Measurements from ENCODE around the gene SCOC. TPM values are rescaled to one million over a fixed set of nuclear protein-coding genes. Genes with fewer than 3 reads are reported as not detected.

The SCOC gene
- total RNA-seq, 2 experiments from 2014 or later, result 8.0 to 16.2 TPM

GRCh38 chr4:140349816-140350215, 23.6 kb upstream of the SCOC start:
- ChIA-PET POLR2A (no interaction called here), CTCF (ENCODE audit: unreplicated experiment) (no interaction called here)
- no peaks in the 10 kb centered on the region for H4K20me1 ChIP-seq (ENCODE audit: insufficient read depth, low read length)
- DNase-seq (ENCODE audit: low spot score), result no peak
- intact Hi-C loops (cut with micrococcal nuclease; ENCODE audit: unreplicated experiment), result no loop called here
- no peaks in the 10 kb centered on the region for H3K9me2 ChIP-seq (ENCODE audit: insufficient read depth, low read length)
- H3K27ac ChIP-seq (ENCODE audit: low read depth, low read length, poor library complexity, severe bottlenecking), result no peak overlapping the region
- H2AFZ ChIP-seq (ENCODE audit: low read length), result no peak overlapping the region
- H3K79me2 ChIP-seq (ENCODE audit: insufficient read depth, low read depth, low read length), result no peaks in the 10 kb centered on the region
- BruUV-seq (replicated peaks), result no TSS peak
- H3K4me1 ChIP-seq (ENCODE audit: insufficient read depth, low read length, poor library complexity, severe bottlenecking), result no peaks in the 10 kb centered on the region
- H3K36me3 ChIP-seq (ENCODE audit: insufficient read depth, low read length), result no peaks in the 10 kb centered on the region
- no peaks in the 10 kb centered on the region for H3K9me3 ChIP-seq (ENCODE audit: low read length)
- TF ChIP-seq CTCF (conservative IDR thresholded peaks at IDR 0.05; ENCODE audit: low read length) (no peak), EZH2phosphoT487 (IDR thresholded peaks at IDR 0.05; ENCODE audit: borderline replicate concordance, low read depth, low read length) (no peak)
- H3K4me2 ChIP-seq (ENCODE audit: low read length), result no peak overlapping the region
- no peak overlapping the region for H3K4me3 ChIP-seq (ENCODE audit: low read depth, low read length, poor library complexity, severe bottlenecking)

- no peaks in the 10 kb centered on the region for H4K20me1 ChIP-seq (ENCODE audit: insufficient read depth, low read length)
- POLR2A ChIA-PET, result interaction anchor here (0.7 kb wide), 1 partner anchor 25 kb away, joined by 6 read pairs; no protein-coding TSS in a partner anchor
- H3K9me3 ChIP-seq (ENCODE audit: low read length), result no peaks in the 10 kb centered on the region
- no peak for TF ChIP-seq EZH2phosphoT487 (IDR thresholded peaks at IDR 0.05; ENCODE audit: borderline replicate concordance, low read depth, low read length)
- no peaks in the 10 kb centered on the region for H3K9me2 ChIP-seq (ENCODE audit: insufficient read depth, low read length)
- CTCF ChIA-PET (ENCODE audit: unreplicated experiment), result no interaction called here
- no peaks in the 10 kb centered on the region for H3K4me1 ChIP-seq (ENCODE audit: insufficient read depth, low read length, poor library complexity, severe bottlenecking)
- H3K4me3 ChIP-seq (ENCODE audit: low read depth, low read length, poor library complexity, severe bottlenecking), result no peak overlapping the region
- no peaks in the 10 kb centered on the region for H3K36me3 ChIP-seq (ENCODE audit: insufficient read depth, low read length)
- DNase-seq (ENCODE audit: low spot score), result no peak
- no peak overlapping the region for H3K4me2 ChIP-seq (ENCODE audit: low read length)
- H3K79me2 ChIP-seq (ENCODE audit: insufficient read depth, low read depth, low read length), result no peaks in the 10 kb centered on the region
- no TSS peak for BruUV-seq (replicated peaks)
- H3K27ac ChIP-seq (ENCODE audit: low read depth, low read length, poor library complexity, severe bottlenecking), result no peak overlapping the region
- H2AFZ ChIP-seq (ENCODE audit: low read length), result no peak overlapping the region
- intact Hi-C loops (cut with micrococcal nuclease; ENCODE audit: unreplicated experiment), result no loop called here
Observed at GRCh38 chr4:140351093-140352075, 22.1 kb upstream of the SCOC start.

- H3K9me3 ChIP-seq (ENCODE audit: low read length), result no peaks in the 10 kb centered on the region
- no peak overlapping the region for H2AFZ ChIP-seq (ENCODE audit: low read length)
- no peaks in the 10 kb centered on the region for H3K79me2 ChIP-seq (ENCODE audit: insufficient read depth, low read depth, low read length)
- H3K9me2 ChIP-seq (ENCODE audit: insufficient read depth, low read length), result no peaks in the 10 kb centered on the region
- H4K20me1 ChIP-seq (ENCODE audit: insufficient read depth, low read length), result no peaks in the 10 kb centered on the region
- H3K27ac ChIP-seq (ENCODE audit: low read depth, low read length, poor library complexity, severe bottlenecking), result no peak overlapping the region
- H3K4me2 ChIP-seq (ENCODE audit: low read length), result no peak overlapping the region
- no peak for TF ChIP-seq EZH2phosphoT487 (IDR thresholded peaks at IDR 0.05; ENCODE audit: borderline replicate concordance, low read depth, low read length)
- TF ChIP-seq CTCF (conservative IDR thresholded peaks at IDR 0.05; ENCODE audit: low read length), result no peak
- no peak for DNase-seq (ENCODE audit: low spot score)
- H3K36me3 ChIP-seq (ENCODE audit: insufficient read depth, low read length), result no peaks in the 10 kb centered on the region
- ChIA-PET CTCF (ENCODE audit: unreplicated experiment) (no interaction called here), POLR2A (interaction anchor here (1.0 kb wide), 1 partner anchor 22 kb away, joined by 3 read pairs; no protein-coding TSS in a partner anchor)
- intact Hi-C loops (cut with micrococcal nuclease; ENCODE audit: unreplicated experiment), result no loop called here
- H3K4me1 ChIP-seq (ENCODE audit: insufficient read depth, low read length, poor library complexity, severe bottlenecking), result no peaks in the 10 kb centered on the region
- no peak overlapping the region for H3K4me3 ChIP-seq (ENCODE audit: low read depth, low read length, poor library complexity, severe bottlenecking)
- BruUV-seq (replicated peaks), result no TSS peak
Observed at GRCh38 chr4:140353786-140354185, 19.7 kb upstream of the SCOC start.

Measured in OCI-LY7 (cell line).